Measurements from ENCODE around the gene CEL.

Gene CEL

DNA sequence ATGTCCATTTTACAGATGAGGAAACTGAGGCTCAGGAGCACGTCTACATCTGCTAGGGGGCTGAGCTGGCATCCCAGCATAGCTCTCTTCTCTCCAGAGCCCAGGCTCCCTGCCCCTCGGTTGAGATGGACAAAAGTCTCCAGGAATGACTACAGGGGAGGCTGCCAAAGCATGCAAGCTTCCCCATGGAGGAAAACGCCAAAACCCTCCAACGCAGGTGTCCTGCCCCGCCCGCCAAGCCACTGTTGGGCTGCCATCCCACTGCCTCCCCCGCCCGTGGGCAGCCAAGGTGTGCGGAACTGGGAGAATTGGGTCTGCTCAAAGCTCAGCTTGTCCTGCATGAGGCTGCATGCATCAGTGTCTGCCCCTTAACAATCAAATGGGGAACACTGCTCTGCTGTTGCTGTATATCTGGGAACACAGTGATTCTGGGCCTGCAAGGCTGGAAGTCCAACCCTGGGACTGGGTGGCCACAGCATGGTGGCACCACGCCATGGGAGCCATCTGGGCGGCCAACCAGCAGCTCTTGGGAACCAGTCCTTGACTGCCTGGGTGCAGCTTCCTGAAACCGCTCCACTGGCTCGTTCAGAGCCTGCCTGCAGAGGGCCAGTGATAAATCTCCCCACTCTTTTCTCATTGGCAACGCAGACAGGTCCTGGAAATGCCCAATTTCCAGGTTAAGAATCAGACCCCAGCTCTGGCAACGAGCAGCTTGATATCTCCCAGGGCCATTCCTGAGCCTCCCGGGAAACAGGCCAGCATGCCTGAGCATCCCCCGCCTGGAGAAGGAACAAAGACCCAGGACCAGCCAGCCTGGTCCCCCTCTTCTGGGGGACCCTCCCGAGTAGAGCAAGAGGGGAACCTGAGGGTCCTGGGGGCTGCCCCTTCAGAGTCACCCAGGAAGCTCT, 55.7 kb downstream of the CEL start:
- ChIA-PET POLR2A (interaction anchor here (0.6 to 1.7 kb wide), 4 partner anchors 9 to 32 kb away, joined by 3 to 8 read pairs (median 4); no protein-coding TSS in a partner anchor), CTCF (interaction anchor here (1.0 to 20.8 kb wide), 6 partner anchors 12 to 95 kb away, joined by 3 to 473 read pairs (median 6); no protein-coding TSS in a partner anchor)
- TF ChIP-seq, protein P1, sequence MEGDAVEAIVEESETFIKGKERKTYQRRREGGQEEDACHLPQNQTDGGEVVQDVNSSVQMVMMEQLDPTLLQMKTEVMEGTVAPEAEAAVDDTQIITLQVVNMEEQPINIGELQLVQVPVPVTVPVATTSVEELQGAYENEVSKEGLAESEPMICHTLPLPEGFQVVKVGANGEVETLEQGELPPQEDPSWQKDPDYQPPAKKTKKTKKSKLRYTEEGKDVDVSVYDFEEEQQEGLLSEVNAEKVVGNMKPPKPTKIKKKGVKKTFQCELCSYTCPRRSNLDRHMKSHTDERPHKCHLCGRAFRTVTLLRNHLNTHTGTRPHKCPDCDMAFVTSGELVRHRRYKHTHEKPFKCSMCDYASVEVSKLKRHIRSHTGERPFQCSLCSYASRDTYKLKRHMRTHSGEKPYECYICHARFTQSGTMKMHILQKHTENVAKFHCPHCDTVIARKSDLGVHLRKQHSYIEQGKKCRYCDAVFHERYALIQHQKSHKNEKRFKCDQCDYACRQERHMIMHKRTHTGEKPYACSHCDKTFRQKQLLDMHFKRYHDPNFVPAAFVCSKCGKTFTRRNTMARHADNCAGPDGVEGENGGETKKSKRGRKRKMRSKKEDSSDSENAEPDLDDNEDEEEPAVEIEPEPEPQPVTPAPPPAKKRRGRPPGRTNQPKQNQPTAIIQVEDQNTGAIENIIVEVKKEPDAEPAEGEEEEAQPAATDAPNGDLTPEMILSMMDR (IDR thresholded peaks at IDR 0.05; ENCODE audit: control extremely low read depth, extremely low read depth, low read depth, missing control alignments) = no peak
- DNase-seq (ENCODE audit: extremely low spot score) = no peak

DNA sequence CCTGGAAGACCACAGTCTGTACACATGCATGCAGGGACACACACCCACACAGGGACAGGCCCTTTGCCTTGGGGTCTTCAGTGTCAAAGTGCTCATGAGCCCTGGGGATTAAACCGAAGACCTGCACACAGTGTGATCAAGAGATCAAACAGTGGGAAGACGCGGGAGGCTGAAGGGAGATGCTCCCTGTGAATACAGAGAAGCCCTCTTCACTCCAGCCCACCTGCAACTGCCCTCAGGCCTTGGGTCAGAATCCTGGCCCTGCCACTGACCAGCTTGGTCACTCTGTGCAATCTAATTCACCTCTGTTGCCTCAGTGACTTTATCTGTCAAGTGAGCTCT, 56.4 kb downstream of the CEL start:
- POLR2A ChIA-PET = interaction anchor here (1.7 to 1.8 kb wide), 2 partner anchors 15 to 29 kb away, joined by 7 to 8 read pairs; no protein-coding TSS in a partner anchor
- TF ChIP-seq, protein P1 (IDR thresholded peaks at IDR 0.05; ENCODE audit: control extremely low read depth, extremely low read depth, low read depth, missing control alignments) = no peak
- CTCF ChIA-PET = interaction anchor here (1.0 to 20.8 kb wide), 6 partner anchors 10 to 29 kb away, joined by 3 to 473 read pairs (median 10); no protein-coding TSS in a partner anchor
- DNase-seq (ENCODE audit: extremely low spot score) = no peak

DNA sequence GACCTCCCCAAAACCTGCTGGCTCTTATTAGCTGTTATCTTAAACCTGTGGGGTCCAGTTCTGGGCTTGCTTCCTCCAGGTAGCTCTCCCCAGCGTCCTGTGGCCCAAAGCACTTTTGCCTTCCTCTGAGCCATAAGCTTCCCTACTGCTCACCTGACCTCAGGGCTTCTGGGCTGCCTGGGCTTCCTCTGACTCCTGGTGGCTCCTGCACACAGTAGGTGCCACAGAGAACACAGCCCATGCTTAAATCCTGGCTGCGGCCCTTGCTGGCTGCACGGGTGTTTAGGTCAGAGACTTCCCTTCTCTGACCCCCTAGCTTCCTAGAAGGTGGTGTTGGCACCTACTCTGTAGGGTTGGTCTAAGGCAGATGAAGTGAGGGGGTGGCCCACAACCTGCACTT, 56.8 kb downstream of the CEL start:
- DNase-seq (ENCODE audit: extremely low spot score) = no peak
- TF ChIP-seq, protein P1 (IDR thresholded peaks at IDR 0.05; ENCODE audit: control extremely low read depth, extremely low read depth, low read depth, missing control alignments) = no peak
- ChIA-PET POLR2A (interaction anchor here (1.7 to 1.8 kb wide), 2 partner anchors 15 to 29 kb away, joined by 7 to 8 read pairs; no protein-coding TSS in a partner anchor), CTCF (interaction anchor here (1.2 to 20.8 kb wide), 4 partner anchors 10 to 29 kb away, joined by 4 to 473 read pairs (median 10); no protein-coding TSS in a partner anchor)

DNA sequence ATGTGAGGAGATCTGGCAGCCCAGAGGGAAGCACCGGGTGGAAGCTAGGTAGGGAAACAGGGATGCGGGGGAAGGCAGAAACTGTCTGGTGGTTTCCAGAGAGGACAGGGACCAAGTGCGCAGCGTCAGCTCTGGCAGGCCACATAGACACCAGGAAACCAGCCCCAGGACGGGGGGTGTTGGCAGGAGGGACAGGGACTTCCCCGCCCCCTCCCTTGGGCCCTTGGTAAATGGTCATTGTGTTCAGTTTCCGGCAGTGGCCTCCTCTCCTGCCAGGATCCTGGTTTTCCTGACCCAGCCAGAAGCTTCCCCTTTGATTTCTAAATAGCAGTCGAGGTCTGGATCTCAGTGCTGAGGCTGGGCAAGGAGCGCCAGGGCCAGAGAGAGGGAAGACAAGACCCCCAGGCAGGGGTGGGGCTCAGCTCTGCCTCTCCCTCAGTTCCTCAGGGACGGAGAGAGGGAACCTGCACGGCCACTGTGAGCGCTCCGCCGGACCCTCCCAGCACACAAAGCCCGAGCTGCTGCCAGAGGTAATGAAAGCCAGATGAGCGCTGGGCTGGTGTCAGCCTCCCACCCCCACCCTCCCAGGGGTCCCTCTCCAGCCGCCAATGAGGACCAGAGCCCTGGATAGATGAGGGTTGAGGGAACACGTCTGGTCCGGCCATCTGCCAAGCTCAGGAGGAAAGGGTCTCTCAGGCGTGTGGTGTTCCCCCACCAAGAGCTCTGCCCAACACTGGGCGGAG, 57.5 kb downstream of the CEL start:
- no peak for DNase-seq (ENCODE audit: extremely low spot score)
- TF ChIP-seq, protein P1 (IDR thresholded peaks at IDR 0.05; ENCODE audit: control extremely low read depth, extremely low read depth, low read depth, missing control alignments) = no peak
- POLR2A ChIA-PET = interaction anchor here (1.7 to 1.8 kb wide), 2 partner anchors 14 to 28 kb away, joined by 7 to 8 read pairs; no protein-coding TSS in a partner anchor
- CTCF ChIA-PET = interaction anchor here (1.3 to 20.8 kb wide), 3 partner anchors 11 to 28 kb away, joined by 9 to 473 read pairs (median 11); no protein-coding TSS in a partner anchor

DNA sequence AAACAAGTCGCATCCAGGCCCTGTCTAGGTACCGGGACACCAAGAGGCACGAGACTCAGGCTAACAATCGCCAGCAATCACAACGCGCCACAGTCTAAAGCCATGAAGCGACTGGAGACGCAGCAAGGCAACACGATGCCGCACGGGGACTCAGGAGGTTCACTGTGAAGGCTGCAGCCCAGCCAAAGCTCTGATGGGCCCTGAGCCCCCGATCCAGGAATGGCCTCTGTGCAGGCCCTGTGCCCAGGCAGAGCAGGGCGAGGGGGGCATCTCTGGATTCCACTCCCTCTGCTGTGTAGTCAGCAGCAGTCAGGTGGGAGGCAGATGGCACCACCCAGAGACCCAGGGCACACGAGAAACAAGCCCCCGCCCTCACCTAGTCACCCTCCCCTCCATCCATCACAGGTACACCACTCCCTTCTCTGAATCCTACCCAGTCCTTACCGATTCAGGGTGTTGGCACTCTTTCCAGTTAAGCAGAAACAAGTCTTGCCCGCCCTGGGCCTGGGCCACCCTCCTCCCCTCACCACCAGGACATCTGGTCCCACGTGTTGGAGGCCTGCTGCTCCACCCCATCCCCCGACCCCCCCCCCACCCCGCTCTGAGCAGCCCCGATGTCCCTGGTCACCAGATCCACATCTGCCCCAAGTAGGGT, 58.2 kb downstream of the CEL start:
- DNase-seq (ENCODE audit: extremely low spot score) = no peak
- TF ChIP-seq, protein P1 (IDR thresholded peaks at IDR 0.05; ENCODE audit: control extremely low read depth, extremely low read depth, low read depth, missing control alignments) = no peak
- CTCF ChIA-PET = interaction anchor here (2.1 to 20.8 kb wide), 2 partner anchors 12 to 27 kb away, joined by 9 to 473 read pairs; no protein-coding TSS in a partner anchor
- POLR2A ChIA-PET = interaction anchor here (1.8 kb wide), 1 partner anchor 28 kb away, joined by 7 read pairs; no protein-coding TSS in a partner anchor

Measured in GM10248 (cell line).